ENCODE measurements around the gene ATF7.
"Not testable (repeated sequence)": the region's sequence is repeated elsewhere in the genome, so short reads cannot be mapped to it uniquely, and the experiment has no call there.

Gene ATF7

DNA sequence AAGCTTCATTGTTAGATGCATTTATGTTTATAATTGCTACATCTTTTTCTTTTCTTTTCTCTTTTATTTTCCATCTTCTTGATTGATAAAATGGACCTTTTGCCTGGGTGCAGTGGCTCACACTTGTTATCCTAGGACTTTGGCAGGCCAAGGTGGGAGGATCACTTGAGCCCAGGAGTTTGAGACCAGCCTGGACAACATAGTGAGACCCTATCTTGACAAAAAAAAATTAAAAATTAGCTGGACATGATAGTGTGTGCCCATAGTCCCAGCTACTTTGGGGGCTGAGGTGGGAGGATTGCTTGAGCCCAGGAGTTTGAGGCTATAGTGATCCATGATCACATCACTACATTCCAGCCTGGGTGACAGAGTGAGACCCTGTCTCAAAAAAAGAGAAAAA, 9.5 kb upstream of the ATF7 start:
- in situ Hi-C loops (cut with MboI; ENCODE audit: low sequenced_read_pairs): not testable (repeated sequence)

DNA sequence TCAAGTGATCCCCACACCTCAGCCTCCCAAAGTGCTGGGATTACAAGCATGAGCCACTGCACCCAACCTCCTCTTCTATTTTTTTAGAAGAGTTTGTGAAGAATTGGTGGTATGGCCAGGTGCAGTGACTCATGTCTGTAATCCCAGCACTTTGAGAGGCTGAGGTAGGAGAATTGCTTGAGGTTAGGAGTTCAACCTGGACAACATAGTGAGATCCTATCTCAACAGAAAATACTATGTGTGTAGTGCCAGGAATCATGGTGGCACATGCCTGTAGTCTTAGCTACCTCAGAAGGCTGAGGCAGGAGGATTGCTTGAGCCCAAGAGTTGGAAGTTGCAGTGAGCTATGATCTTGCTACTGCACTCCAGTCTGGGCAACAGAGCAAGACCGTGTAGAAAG, 5.5 kb upstream of the ATF7 start:
- in situ Hi-C loops (cut with MboI; ENCODE audit: low sequenced_read_pairs): no loop called here

DNA sequence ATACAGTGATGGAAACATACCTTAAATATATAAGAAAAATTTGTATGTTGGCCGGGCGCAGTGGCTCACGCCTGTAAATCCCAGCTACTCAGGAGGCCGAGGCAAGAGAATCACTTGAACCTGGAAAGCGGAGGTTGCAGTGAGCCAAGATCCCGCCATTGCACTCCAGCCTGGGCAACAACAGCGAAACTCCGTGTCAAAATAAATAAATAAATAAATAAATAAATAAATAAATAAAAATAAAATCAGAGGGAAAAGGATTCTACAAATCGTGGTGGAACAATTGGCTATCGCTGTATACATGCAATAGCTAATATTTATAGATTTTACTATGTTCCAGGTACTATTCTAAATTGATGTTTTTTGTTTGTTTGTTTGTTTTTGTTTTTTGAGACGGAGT, 1.7 kb upstream of the ATF7 start:
- in situ Hi-C loops (cut with MboI; ENCODE audit: low sequenced_read_pairs): no loop called here

DNA sequence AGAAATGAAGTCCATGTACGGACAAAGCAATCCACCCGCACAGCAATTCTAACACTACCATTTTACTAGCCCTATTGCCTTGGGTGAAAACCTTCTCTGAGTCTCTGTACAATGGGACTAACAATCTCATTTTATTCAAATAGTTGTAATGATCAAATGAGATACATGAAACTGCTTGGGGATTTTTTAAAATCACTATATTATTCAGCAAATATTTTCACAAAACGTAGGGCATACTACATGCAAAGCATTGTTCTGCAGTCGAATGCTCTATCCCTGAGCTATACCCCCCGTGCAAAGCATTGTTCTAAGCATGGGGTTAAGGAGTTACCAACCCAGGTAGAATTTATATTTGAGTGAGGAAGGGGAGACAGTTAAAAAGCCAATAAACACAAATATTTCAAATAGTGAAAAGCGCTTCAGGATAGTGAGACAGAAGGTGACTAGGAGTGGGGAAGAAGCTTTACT, 554 bp upstream of the ATF7 start:
- in situ Hi-C loops (cut with MboI; ENCODE audit: low sequenced_read_pairs): no loop called here

DNA sequence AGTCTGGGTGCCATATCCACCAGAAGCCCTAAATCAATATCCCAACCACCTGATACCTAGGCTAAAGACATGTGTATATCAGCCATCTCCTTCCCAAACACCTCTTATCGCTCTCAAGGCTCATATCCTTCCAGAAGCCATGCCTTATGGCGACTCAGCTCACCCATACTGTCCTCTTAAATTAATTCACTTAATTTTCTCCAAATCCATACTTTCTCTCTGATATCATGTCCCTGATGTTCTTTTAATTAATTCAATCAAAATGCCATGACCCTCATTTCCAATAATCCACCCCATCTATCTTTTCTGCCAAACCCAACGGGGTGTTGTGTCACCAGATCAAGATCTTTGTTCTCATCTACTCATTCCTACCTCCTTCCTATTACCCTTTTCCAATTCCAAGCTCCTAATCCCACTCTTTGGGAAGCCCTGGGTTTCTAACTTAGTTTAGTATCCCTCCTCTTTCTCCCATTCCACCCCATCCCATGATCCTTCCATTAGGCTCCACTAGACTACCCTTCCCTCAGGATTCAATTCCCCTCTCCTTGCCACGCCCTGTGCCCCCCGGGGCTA, 723 bp downstream of the ATF7 start:
- in situ Hi-C loops (cut with MboI; ENCODE audit: low sequenced_read_pairs): no loop called here

DNA sequence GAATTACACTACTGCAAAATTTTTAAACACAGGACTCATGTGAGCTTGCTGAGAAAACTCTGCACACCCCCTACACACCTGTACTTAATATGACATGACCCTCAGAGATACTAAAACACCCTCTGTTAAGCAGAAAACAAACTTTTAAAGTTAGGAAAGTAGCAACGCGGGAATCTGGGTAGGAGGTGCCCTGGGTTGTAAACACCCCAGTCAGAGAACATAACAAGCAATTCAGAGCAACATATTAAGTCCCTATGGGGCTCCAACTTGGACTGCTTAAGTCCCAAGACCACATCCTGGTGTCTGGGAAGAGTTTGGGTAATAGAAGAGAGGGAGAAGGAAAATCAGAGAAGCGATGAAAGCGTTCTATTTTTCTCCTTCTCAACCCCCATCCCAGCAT, 1.2 kb downstream of the ATF7 start:
- in situ Hi-C loops (cut with MboI; ENCODE audit: low sequenced_read_pairs): no loop called here

DNA sequence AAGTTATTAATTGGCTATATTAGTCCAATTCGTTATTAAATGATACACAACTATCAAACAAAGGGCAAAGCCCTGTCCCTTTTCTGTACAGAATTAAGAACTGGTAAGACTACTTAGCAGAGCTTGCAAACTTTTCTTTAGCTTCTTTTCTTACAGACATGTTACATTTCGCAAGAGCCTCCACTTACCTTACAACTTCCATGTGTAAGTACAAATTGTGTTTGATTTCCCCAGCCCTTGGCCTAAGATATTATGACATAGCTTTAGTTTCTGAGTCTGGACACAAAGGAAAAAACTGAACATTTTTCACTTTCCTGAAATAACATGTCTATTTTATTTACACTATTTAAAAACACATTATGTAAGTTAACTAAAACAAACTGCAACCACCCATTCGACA, 1.7 kb downstream of the ATF7 start:
- in situ Hi-C loops (cut with MboI; ENCODE audit: low sequenced_read_pairs): no loop called here

DNA sequence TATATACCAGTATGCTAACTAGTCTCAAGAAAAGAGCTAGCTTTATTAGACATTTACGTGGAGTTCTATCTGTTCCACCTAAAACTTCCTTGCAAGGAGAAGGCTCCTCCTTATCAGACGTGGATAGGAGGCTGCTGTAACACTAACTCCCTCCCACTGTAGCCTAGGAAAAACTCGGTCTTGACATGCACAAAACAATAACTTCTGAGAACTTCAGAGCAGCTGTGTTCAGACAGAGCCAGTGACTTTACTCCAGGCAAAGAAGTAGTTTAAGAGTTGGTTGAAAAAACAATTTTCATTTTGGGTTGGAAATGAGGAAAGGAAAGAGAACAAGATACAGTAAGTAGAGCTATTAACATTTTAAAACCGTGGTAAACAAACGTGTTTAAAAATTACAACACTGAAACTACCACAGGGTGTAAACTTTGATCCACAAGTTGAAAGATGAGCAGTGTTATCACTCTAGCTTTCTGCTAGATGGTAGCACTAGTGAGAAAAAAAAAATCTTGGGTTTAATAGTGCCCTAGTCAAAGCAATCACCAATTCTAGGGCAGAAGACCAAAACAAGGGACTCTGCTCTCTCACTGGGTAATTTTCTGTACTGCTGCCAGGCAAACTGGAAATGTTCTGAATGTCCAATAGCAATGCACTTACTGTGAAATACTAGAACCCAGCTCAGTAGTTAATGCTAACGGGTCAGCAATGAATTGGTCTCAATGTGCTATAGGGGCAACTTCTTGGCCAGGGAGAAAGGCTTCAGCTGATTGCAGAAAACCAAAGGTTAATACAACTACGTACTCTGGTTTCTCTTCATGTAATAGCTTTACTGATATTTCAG, 2.4 kb downstream of the ATF7 start:
- in situ Hi-C loops (cut with MboI; ENCODE audit: low sequenced_read_pairs): no loop called here

DNA sequence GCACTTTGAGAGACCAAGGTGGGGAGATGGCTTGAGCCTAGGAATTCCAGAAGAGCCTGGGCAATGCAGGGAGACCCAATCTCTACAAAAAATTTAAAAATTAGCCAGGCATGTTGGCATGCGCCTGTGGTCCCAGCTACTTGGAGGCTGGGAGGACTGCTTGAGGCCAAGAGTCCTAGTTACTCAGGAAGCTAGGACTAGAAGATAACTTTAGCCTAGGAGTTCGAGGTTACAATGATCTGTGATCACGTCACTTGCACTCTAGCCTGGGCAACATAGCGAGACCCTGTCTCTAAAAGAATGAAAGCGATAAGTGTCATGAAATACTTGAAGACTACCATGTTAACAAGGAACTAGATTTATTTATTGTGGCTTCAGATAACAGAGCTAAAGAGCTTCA, 3.5 kb downstream of the ATF7 start:
- in situ Hi-C loops (cut with MboI; ENCODE audit: low sequenced_read_pairs): no loop called here

DNA sequence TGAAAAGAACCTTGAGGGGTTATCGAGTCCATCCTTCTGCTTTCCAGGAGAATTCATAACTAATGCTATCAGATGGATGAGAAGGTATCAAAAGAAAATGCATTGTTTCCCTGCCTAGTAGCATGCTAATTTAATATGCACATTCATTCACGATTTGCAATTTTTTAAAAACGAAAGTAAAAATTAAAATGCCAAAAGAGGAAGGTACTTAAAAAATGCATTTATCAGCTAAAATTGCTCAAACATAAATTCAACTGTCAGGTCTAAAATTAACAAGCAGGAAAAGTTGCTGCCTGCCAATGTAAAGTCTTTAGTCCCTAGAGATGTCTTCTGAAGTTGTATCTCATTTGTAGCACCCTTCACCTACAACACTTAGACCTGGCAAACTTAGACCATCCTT, 7.9 kb downstream of the ATF7 start:
- in situ Hi-C loops (cut with MboI; ENCODE audit: low sequenced_read_pairs): no loop called here

DNA sequence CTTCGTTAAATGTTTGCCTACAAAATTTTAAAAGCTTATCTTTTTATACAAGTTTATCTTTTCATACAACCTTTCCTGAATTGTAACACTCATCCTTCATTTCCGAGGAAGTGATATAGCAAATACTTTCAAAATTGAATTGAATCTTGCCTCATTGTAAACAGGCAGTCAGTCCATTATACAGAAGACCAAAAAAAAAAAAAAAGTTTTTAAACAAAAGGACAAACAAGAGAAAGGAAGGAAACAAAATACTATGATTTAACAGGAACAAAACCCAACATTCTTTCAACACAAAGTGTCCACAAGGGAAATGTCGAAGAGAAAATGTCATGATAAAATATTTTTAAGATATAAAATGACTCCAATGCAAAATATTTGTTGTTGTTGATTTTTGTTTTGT, 8.5 kb downstream of the ATF7 start:
- in situ Hi-C loops (cut with MboI; ENCODE audit: low sequenced_read_pairs): no loop called here

DNA sequence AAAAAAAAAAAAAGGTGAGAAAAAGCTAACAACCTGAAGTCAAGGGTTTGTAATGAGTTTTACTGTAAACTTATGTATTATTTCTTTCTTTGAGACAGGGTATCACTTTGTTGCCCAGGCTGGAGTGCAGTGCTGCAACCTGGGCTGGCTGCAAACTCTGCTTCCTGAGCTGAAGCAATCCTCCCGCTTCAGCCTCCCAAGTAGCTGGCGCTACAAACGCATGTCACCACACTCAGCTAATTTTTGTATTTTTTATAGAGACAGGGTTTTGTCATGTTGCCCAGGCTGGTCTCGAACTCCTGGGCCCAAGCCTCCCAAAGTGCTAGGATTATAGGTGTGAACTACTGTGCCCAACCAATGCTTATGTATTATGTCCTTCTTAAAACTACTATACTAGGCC, 9.2 kb downstream of the ATF7 start:
- in situ Hi-C loops (cut with MboI; ENCODE audit: low sequenced_read_pairs): no loop called here

DNA sequence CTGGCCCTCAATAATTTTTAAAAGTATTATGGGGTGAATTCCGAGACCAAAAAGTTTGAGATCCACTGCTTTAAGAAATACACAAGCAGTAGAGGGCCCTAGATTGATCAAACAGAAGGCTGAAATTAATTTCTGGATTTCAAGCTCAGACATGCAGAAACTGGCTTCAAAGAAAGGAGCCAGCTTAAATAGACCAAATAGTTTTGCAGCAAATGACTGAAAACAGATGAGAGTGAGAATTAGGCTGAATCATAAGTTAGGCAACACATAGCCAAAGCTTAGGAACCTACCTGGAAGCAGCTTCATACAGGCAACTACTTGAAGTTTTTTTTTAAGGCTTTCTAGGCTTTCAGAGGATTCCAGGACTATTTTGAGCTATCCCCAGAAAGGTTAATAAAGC, 12.4 kb downstream of the ATF7 start:
- in situ Hi-C loops (cut with MboI; ENCODE audit: low sequenced_read_pairs): no loop called here

DNA sequence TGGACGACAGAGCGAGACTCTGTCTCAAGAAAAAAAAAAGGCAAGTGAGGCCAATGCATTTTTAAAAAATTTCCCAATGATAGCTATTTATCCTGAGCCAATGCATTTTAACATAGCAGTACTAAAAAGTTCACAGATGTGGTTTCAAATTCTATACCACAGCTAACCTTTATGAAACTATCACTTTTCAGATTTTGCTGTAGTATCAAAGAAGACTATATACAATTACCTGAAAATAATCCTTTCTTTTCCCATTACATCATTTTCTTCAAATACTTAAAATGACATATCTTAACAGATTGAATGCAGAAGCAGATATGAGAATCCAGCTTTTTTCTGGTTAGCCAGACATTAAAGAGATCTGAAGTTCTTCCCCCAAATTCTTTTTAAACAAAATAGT, 13.2 kb downstream of the ATF7 start:
- in situ Hi-C loops (cut with MboI; ENCODE audit: low sequenced_read_pairs): no loop called here

DNA sequence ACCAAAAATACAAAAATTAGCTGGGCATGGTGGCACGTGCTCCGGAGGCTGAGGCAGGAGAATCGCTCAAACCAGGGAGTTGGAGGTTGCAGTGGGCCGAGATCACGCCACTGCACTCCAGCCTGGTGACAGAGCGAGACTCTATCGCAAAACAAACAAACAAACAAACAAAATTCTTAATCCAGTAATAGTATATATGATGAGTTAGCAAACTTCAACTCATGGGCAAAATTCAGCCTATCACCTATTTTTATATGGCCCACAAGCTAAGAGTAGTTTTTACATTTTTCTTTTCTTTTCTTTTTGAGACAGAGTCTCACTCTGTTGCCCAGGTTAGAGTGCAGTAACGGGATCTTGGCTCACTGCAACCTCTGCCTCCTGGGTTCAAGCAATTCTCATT, 14.9 kb downstream of the ATF7 start:
- in situ Hi-C loops (cut with MboI; ENCODE audit: low sequenced_read_pairs): no loop called here

DNA sequence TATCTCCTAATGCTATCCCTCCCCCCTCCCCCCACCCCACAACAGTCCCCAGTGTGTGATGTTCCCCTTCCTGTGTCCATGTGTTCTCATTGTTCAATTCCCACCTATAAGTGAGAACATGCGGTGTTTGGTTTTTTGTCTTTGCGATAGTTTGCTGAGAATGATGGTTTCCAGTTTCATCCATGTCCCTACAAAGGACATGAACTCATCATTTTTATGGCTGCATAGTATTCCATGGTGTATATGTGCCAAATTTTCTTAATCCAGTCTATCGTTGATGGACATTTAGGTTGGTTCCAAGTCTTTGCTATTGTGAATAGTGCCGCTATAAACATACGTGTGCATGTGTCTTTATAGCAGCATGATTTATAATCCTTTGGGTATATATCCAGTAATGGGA, 19.5 kb downstream of the ATF7 start:
- in situ Hi-C loops (cut with MboI; ENCODE audit: low sequenced_read_pairs): not testable (repeated sequence)

DNA sequence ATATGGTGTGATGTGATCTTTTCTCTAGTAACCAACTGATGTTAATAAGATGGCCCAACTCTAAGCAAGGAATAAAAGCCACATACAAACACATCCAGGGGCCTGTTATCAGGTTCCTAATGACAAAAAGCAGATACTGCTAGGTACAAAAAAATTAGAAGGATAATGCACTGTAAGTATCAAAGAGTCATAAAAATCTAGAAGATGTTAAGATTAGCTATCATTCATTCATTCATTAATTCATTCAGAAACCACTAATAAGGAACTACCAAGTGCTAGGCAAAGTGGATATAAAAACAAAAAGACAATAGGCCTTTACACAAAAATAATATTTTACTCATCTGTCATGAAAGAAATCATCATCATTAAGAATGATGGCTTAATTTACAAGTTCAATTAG, 21.6 kb downstream of the ATF7 start:
- in situ Hi-C loops (cut with MboI; ENCODE audit: low sequenced_read_pairs): no loop called here

DNA sequence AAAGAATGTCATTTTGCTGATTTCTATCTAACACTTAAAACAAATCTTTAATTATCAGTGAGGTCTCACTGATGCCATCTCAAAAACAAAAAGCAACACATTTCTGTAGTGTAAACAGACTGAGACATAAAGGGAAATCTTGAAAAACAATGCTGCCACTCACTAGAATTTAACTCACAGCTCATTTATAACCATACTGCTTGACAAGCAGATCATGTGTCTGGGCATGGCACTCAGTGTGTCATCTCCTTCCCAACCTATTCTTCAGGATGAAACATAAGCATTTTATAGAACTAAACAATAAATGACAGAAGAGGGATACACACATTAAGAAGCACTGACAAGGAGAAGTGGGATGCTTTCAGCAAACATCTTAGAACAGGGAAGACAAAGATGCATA, 22.4 kb downstream of the ATF7 start:
- in situ Hi-C loops (cut with MboI; ENCODE audit: low sequenced_read_pairs): no loop called here

DNA sequence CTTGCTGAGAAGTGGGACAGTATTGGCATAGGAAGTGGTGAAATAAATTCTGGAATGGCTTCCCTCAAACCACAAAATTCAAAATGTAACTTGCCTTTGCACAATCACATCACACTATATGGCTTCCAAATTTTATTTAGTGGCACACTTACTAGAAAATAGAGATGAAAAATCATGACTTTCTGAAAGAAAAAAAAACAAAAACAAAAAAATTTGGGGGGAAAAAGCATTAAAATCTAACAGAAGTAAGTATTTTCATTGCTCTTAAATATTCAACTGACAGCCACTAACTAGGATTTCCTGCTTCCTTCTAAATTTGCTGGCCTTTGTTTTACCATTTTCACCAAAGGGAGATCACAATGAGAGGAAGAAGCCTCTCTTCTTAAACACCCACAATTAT, 23.0 kb downstream of the ATF7 start:
- in situ Hi-C loops (cut with MboI; ENCODE audit: low sequenced_read_pairs): no loop called here

DNA sequence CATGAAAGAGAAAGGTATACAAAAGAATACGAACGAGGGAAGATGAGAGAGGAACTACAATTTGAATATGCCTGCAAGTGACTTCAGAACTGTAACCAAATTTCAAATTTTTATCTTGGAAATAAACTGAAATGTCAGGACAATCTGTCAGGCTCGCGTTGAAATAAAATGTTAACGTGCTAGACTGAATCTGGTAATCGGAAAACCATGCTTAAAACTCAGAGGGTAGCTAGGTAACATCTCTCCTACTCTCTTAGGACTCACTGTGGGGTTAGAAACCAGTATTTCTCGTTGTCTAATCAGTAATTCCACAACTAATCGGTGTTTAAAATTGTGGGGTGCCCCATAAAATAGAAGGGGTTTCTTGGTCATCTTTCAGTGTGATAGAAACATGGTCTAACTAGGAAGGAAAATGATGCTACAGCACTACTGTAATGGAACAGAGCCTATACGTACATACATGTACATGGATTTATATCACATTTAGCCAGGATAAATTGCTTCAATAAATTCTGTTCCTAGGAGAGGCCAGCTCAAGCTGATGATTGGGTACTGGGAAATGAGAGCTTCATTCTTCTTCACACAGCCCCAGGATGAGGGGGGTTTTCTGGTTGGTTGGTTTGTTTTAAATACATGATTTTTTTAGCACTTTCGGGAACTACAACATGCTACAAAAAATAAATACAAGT, 23.9 kb downstream of the ATF7 start:
- in situ Hi-C loops (cut with MboI; ENCODE audit: low sequenced_read_pairs): no loop called here

DNA sequence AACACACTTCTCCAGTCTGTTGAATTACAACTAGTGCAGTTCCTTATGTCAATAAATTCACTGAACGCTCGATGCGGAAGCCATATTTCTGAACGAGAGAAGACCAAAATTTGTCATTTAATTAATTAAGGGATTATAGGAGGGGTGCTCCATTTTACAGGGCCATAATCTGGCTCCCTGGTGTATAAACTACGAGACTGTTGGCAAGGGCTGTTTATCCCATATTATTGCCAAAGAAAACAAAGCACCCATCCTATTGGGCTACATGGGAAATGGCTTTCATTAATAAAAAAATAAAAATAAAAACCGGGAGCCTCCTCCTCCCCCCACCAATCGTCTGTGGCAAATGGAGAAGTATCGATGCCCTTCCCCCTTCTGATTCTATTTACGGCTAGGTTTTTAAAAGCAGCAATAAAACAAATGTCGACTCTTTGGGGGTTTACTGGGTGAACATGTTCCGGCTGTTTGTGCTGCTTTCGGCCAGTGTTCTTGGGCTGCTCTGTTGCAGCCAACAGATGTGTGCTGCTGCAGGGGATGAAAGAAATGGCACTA, 24.8 kb downstream of the ATF7 start:
- in situ Hi-C loops (cut with MboI; ENCODE audit: low sequenced_read_pairs): no loop called here
